Nephron progenitor cell (in vitro differentiated cells): ENCODE data around the gene SLC39A9.

Source experiments
- DNase-seq: peaks from one replicate; pipeline ENCODE4 v3.0.0; 2021
- H3K27ac Mint-ChIP-seq: 2 replicates; pipeline ENCODE4 v1.8.0; 2021; ENCODE audit warnings: mild to moderate bottlenecking, moderate library complexity, mixed read lengths
- H3K27me3 Mint-ChIP-seq: 2 replicates; pipeline ENCODE4 v1.8.0; 2021; ENCODE audit warnings: mild to moderate bottlenecking, low read depth, mixed read lengths; ENCODE audit not compliant: poor library complexity
- H3K36me3 Mint-ChIP-seq: 2 replicates; pipeline ENCODE4 v1.8.0; 2021; ENCODE audit warnings: low read depth, mixed read lengths
- H3K4me1 Mint-ChIP-seq: 2 replicates; pipeline ENCODE4 v1.8.0; 2021; ENCODE audit warnings: mixed read lengths
- H3K4me3 Mint-ChIP-seq: 2 replicates; pipeline ENCODE4 v1.8.0; 2021; ENCODE audit warnings: mild to moderate bottlenecking, moderate library complexity, mixed read lengths
- H3K9me3 Mint-ChIP-seq: 2 replicates; pipeline ENCODE4 v1.8.0; 2021; ENCODE audit warnings: mild to moderate bottlenecking, moderate library complexity, mixed read lengths
- TF ChIP-seq, protein P1 (sequence below): fragments of 200-600 bp; sonication (generic); IDR thresholded peaks from 2 replicates; pipeline ENCODE4 v1.5.0; 2021; ENCODE audit warnings: antibody characterized with exemption

SLC39A9 gene

GRCh38 chr14:69428289-69428998, 30.0 kb downstream of the SLC39A9 start:
- H3K36me3 Mint-ChIP-seq = peaks cover 79% of the 10 kb centered on the region
- peaks cover 4% of the 10 kb centered on the region for H3K27me3 Mint-ChIP-seq
- no peaks in the 10 kb centered on the region for H3K4me1 Mint-ChIP-seq
- peaks cover 21% of the 10 kb centered on the region for H3K9me3 Mint-ChIP-seq
- H3K27ac Mint-ChIP-seq = no peak overlapping the region
- H3K4me3 Mint-ChIP-seq = no peak overlapping the region
- TF ChIP-seq, protein P1, sequence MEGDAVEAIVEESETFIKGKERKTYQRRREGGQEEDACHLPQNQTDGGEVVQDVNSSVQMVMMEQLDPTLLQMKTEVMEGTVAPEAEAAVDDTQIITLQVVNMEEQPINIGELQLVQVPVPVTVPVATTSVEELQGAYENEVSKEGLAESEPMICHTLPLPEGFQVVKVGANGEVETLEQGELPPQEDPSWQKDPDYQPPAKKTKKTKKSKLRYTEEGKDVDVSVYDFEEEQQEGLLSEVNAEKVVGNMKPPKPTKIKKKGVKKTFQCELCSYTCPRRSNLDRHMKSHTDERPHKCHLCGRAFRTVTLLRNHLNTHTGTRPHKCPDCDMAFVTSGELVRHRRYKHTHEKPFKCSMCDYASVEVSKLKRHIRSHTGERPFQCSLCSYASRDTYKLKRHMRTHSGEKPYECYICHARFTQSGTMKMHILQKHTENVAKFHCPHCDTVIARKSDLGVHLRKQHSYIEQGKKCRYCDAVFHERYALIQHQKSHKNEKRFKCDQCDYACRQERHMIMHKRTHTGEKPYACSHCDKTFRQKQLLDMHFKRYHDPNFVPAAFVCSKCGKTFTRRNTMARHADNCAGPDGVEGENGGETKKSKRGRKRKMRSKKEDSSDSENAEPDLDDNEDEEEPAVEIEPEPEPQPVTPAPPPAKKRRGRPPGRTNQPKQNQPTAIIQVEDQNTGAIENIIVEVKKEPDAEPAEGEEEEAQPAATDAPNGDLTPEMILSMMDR = no peak
- DNase-seq = no peak

- TF ChIP-seq, protein P1 = no peak
- peaks cover 26% of the 10 kb centered on the region for H3K9me3 Mint-ChIP-seq
- H3K27ac Mint-ChIP-seq = no peak overlapping the region
- peaks cover 4% of the 10 kb centered on the region for H3K27me3 Mint-ChIP-seq
- no peaks in the 10 kb centered on the region for H3K4me1 Mint-ChIP-seq
- DNase-seq = no peak
- peaks cover 71% of the 10 kb centered on the region for H3K36me3 Mint-ChIP-seq
- H3K4me3 Mint-ChIP-seq = no peak overlapping the region
These were observed 31.2 kb downstream of the SLC39A9 start for GRCh38 chr14:69429643-69430042.

DNA sequence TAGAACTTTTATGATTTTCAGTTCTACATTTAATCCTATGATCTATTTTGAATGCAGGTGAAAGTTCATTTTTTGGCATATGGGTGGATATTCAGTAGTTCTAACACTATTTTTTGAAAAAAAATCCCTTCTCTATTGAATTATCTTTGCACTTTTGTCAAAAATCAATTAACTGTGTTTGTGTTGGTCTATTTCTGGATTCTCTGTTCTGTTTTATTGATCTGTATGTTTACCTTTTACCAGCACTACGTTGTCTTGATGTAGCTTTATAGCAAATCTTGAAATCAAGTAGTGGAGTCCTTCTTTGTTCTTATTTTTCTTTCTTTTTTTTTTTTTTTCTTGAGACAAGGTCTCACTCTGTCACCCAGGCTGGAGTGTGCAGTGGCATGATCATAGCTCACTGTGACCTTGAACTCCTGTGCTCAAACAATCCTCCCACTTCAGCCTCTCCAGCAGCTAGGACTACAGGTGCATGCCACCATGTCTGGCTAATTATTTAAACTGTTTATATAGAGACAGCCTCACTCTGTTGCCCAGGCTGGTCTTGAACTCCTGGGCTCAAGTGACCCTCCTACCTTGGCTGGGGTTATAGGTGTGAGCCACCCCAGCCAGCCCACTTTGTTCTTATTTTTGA, 31.9 kb downstream of the SLC39A9 start:
- H3K4me3 Mint-ChIP-seq = no peak overlapping the region
- H3K4me1 Mint-ChIP-seq = no peaks in the 10 kb centered on the region
- H3K27ac Mint-ChIP-seq = no peak overlapping the region
- peaks cover 71% of the 10 kb centered on the region for H3K36me3 Mint-ChIP-seq
- H3K27me3 Mint-ChIP-seq = peaks cover 3% of the 10 kb centered on the region
- TF ChIP-seq, protein P1 = no peak
- no peak for DNase-seq
- H3K9me3 Mint-ChIP-seq = peaks cover 29% of the 10 kb centered on the region

GRCh38 chr14:69432364-69432763, 33.9 kb downstream of the SLC39A9 start:
- H3K4me1 Mint-ChIP-seq = no peaks in the 10 kb centered on the region
- no peak overlapping the region for H3K4me3 Mint-ChIP-seq
- DNase-seq = no peak
- H3K27me3 Mint-ChIP-seq = no peaks in the 10 kb centered on the region
- H3K36me3 Mint-ChIP-seq = peaks cover 60% of the 10 kb centered on the region
- H3K9me3 Mint-ChIP-seq = peaks cover 29% of the 10 kb centered on the region
- TF ChIP-seq, protein P1 = no peak
- no peak overlapping the region for H3K27ac Mint-ChIP-seq

DNA sequence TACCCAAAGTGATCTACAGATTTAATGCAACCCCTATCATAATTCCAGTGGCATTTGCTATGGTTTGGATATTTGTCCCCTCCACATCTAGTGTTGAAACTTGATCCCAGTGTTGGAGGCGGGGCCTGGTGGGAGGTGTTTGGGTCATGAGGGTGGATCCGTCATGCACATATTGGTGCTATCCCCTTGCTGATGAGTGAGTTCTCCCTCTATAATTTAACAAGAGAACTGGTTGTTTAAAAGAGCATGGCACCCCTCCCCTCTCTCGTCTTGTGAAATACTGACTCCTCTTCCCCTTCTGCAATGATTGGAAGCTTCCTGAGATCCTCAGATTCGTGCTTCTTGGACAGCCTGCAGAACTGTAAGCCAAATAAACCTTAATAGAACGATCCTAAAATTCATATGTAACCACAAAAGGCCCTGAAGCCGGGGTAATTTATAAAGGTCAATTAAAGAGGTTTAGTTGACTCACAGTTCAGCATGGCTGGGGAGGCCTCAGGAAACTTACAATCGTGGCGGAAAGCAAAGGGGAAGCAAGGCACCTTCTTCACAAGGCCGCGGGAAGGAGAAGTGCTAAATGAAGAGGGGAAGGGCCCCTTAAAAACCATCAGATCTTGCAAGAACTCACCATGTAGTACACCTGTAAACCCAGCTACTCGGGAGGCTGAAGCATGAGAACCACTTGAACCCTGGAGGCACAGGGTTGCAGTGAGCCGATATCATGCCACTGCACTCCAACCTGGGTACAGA, 41.2 kb downstream of the SLC39A9 start:
- Mint-ChIP-seq H3K27me3 (no peaks in the 10 kb centered on the region), H3K27ac (no peak overlapping the region)

More for the DNA sequence above, 41.2 kb downstream of the SLC39A9 start:
- Mint-ChIP-seq H3K4me3 (no peak overlapping the region), H3K9me3 (peaks cover 2% of the 10 kb centered on the region), H3K36me3 (peaks cover 47% of the 10 kb centered on the region), H3K4me1 (peaks cover 15% of the 10 kb centered on the region)
- peak; percentile 19 for DNase-seq
- TF ChIP-seq, protein P1 = no peak
